CD4-positive, CD25-positive, alpha-beta regulatory T cell (primary cell): Measurements from ENCODE around the gene KLHL24. TPM values are rescaled to one million over a fixed set of nuclear protein-coding genes. Genes with fewer than 3 reads are reported as not detected.

ENCODE experiments used
- ATAC-seq, 2 donors: fragments of 150-1000 bp; cut with Tn5 transposase; one replicate each; pipeline ENCODE4 v1.10.0; 2021; ENCODE audit warnings: low read depth in 2 of 2, moderate number of reproducible peaks in 2 of 2, moderate library complexity in 1 of 2
- DNase-seq, 3 donors: peaks; one replicate each; pipeline versions ENCODE4 v3.0.0 to v3.0.0-alpha.2; 2012 to 2022; ENCODE audit warnings: mixed read lengths in 1 of 3
- H3K27ac ChIP-seq: one replicate; pipeline ENCODE4 v1.7.0; 2013; ENCODE audit warnings: mild to moderate bottlenecking, low read length; ENCODE audit not compliant: insufficient read depth, poor library complexity, severe bottlenecking
- H3K27me3 ChIP-seq: one replicate; pipeline ENCODE4 v1.7.0; 2013; ENCODE audit warnings: low read length; ENCODE audit not compliant: control insufficient read depth, insufficient read depth
- H3K36me3 ChIP-seq: one replicate; pipeline ENCODE4 v1.7.0; 2013; ENCODE audit warnings: mild to moderate bottlenecking, low read length, moderate library complexity; ENCODE audit not compliant: control insufficient read depth, insufficient read depth
- H3K4me1 ChIP-seq: 2 replicates; pipeline ENCODE4 v1.7.0; 2013; ENCODE audit warnings: mild to moderate bottlenecking, low read length; ENCODE audit not compliant: insufficient read depth, control insufficient read depth, poor library complexity, severe bottlenecking
- H3K4me3 ChIP-seq: one replicate; pipeline ENCODE4 v1.7.0; 2013; ENCODE audit warnings: low read depth, mild to moderate bottlenecking, low read length, moderate library complexity
- H3K9me3 ChIP-seq, 2 experiments: 1 replicate in 1 of 2; 2 replicates in 1 of 2; pipeline ENCODE4 v1.7.0; 2013; ENCODE audit warnings: low read length in 2 of 2, mild to moderate bottlenecking in 1 of 2, moderate library complexity in 1 of 2; ENCODE audit not compliant: control insufficient read depth in 2 of 2
- H3K27ac Mint-ChIP-seq, 3 donors: one replicate each; pipeline ENCODE4 v1.8.0; 2020 to 2022; ENCODE audit warnings: mild to moderate bottlenecking in 3 of 3, mixed read lengths in 3 of 3, moderate library complexity in 2 of 3
- H3K27me3 Mint-ChIP-seq: one replicate; pipeline ENCODE4 v1.8.0; 2022; ENCODE audit warnings: mild to moderate bottlenecking, mixed read lengths
- H3K36me3 Mint-ChIP-seq: one replicate; pipeline ENCODE4 v1.8.0; 2020; ENCODE audit warnings: mixed read lengths
- H3K4me1 Mint-ChIP-seq, 4 donors: one replicate each; pipeline ENCODE4 v1.8.0; 2020 to 2022; ENCODE audit warnings: mixed read lengths in 4 of 4, mild to moderate bottlenecking in 1 of 4
- H3K4me3 Mint-ChIP-seq, 4 donors: one replicate each; pipeline ENCODE4 v1.8.0; 2020 to 2022; ENCODE audit warnings: mild to moderate bottlenecking in 4 of 4, mixed read lengths in 4 of 4, moderate library complexity in 3 of 4
- H3K9me3 Mint-ChIP-seq, 7 donors: one replicate each; pipeline ENCODE4 v1.8.0; 2020 to 2022; ENCODE audit warnings: mixed read lengths in 7 of 7, mild to moderate bottlenecking in 3 of 7, moderate library complexity in 2 of 7
- polyA plus RNA-seq, 4 donors: library from polyadenylated mRNA; unstranded; fragments of 300-500 nt; fragmentation: Illumina TruSeq; gene quantifications; one replicate each; pipeline ENCODE4 v1.2.3, GENCODE V29; 2021
- total RNA-seq: library from RNA; stranded (reverse); gene quantifications from one replicate; pipeline ENCODE4 v1.2.3, GENCODE V29; 2022

KLHL24 gene
- total RNA-seq: 144 TPM
- 10 to 100 TPM; 37.0 to 72.4 (median 62.9) TPM for polyA plus RNA-seq

GRCh38 chr3:183635431-183636220, at the start of gene KLHL24:
Gene KLHL24 (plus strand): TSS chr3:183635623. CDS start chr3:183650357, 14,734 bp downstream.
- peak within 1 kb of the TSS; percentile 96 for H3K27ac ChIP-seq
- no peaks in the 10 kb centered on the region for H3K36me3 ChIP-seq
- no peaks in the 10 kb centered on the region for H3K27me3 Mint-ChIP-seq
- DNase-seq: peak; percentile 88 to 94 (median 89)
- H3K27ac Mint-ChIP-seq: peak within 1 kb of the TSS; percentile 93 to 96 (median 95)
- peaks cover 15 to 42% (median 27%) of the 10 kb centered on the region in 4 donors for H3K4me1 Mint-ChIP-seq
- peaks cover 4% of the 10 kb centered on the region for H3K36me3 Mint-ChIP-seq
- H3K4me3 ChIP-seq: peak within 1 kb of the TSS; percentile 84
- H3K4me1 ChIP-seq: peaks cover 22% of the 10 kb centered on the region
- H3K27me3 ChIP-seq: no peaks in the 10 kb centered on the region
- no peaks in the 10 kb centered on the region for H3K9me3 Mint-ChIP-seq
- H3K9me3 ChIP-seq: no peaks in the 10 kb centered on the region
- ATAC-seq: peak; percentile 76 to 79
- H3K4me3 Mint-ChIP-seq: peak within 1 kb of the TSS; percentile 95 to 100 (median 96)

GRCh38 chr3:183586477-183586876, 48.9 kb upstream of the KLHL24 start:
- peak overlapping the region; percentile 8 to 81 (median 70) for H3K4me3 Mint-ChIP-seq
- no peaks in the 10 kb centered on the region for H3K36me3 ChIP-seq
- no peaks in the 10 kb centered on the region for H3K36me3 Mint-ChIP-seq
- no peaks in the 10 kb centered on the region for H3K27me3 ChIP-seq
- H3K27me3 Mint-ChIP-seq: no peaks in the 10 kb centered on the region
- peak overlapping the region; percentile 35 to 82 (median 79) for H3K27ac Mint-ChIP-seq
- peaks cover 36% of the 10 kb centered on the region for H3K4me1 ChIP-seq
- peaks cover 7 to 73% (median 31%) of the 10 kb centered on the region in 4 donors for H3K4me1 Mint-ChIP-seq
- DNase-seq (peak in 2 of 3 donors; percentile 30 to 85), ATAC-seq (peak; percentile 91 to 96)
- peak overlapping the region; percentile 65 for H3K27ac ChIP-seq
- no peaks in the 10 kb centered on the region for H3K9me3 ChIP-seq
- H3K4me3 ChIP-seq: peak overlapping the region; percentile 64
- H3K9me3 Mint-ChIP-seq: peaks cover 0 to 5% (median 0%) of the 10 kb centered on the region in 7 donors

- Mint-ChIP-seq H3K27ac (peak overlapping the region; percentile 44 to 82 (median 79)), H3K4me3 (peak overlapping the region in 3 of 4 donors; percentile 77 to 81 (median 77)), H3K9me3 (peaks cover 0 to 5% (median 0%) of the 10 kb centered on the region in 7 donors), H3K27me3 (no peaks in the 10 kb centered on the region), H3K36me3 (no peaks in the 10 kb centered on the region), H3K4me1 (peaks cover 15 to 81% (median 38%) of the 10 kb centered on the region in 4 donors)
- DNase-seq (peak in 1 of 3 donors; percentile 62), ATAC-seq (peak in 1 of 2 donors; percentile 20)
- Histone ChIP-seq H3K36me3 (no peaks in the 10 kb centered on the region), H3K9me3 (no peaks in the 10 kb centered on the region), H3K27ac (peak overlapping the region; percentile 65), H3K27me3 (no peaks in the 10 kb centered on the region), H3K4me3 (peak overlapping the region; percentile 12), H3K4me1 (peaks cover 44% of the 10 kb centered on the region)
These were observed 48.1 kb upstream of the KLHL24 start for GRCh38 chr3:183587336-183587735.

- H3K9me3 ChIP-seq: no peaks in the 10 kb centered on the region
- Mint-ChIP-seq H3K27me3 (no peaks in the 10 kb centered on the region), H3K9me3 (peaks cover 0 to 5% (median 0%) of the 10 kb centered on the region in 7 donors), H3K4me3 (no peak overlapping the region), H3K27ac (peak overlapping the region in 1 of 3 donors; percentile 59), H3K36me3 (no peaks in the 10 kb centered on the region), H3K4me1 (peaks cover 17 to 62% (median 35%) of the 10 kb centered on the region in 4 donors)
- H3K27me3 ChIP-seq: no peaks in the 10 kb centered on the region
- H3K4me1 ChIP-seq: peaks cover 46% of the 10 kb centered on the region
- ATAC-seq (no peak), DNase-seq (no peak)
- no peak overlapping the region for H3K27ac ChIP-seq
- no peak overlapping the region for H3K4me3 ChIP-seq
- no peaks in the 10 kb centered on the region for H3K36me3 ChIP-seq
These were observed 45.0 kb upstream of the KLHL24 start for GRCh38 chr3:183590442-183590841.

DNA sequence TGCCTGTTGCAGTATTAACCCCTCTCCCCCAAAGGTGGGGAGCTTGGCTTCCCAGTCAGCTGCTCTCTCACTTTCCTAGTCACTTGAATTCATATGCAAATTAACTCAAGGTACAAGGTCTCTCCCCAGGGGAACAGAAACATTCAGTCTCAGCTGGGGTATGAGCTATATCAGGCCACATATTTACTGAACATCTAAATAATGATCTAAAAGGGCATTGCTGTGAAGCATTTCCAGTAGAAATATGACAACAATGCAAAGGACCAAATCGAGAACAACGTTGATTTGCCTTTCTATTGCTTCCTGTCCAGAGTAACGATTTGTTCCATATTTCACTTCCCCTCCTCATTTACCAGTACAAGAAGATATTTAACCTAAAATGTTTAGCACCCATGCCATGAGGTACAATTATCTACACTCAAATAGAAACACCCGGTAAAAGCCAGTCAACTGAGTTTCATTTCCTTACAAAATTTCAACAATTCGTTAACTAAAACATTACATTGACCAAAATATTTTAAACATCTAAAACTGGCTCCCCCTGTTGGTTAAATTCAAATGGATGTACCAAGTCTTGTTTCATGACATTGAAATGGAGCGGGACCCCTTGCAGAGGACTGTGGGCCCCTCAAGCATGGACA, 43.4 kb upstream of the KLHL24 start:
- Mint-ChIP-seq H3K4me1 (peaks cover 10 to 48% (median 28%) of the 10 kb centered on the region in 4 donors), H3K9me3 (peaks cover 0 to 9% (median 1%) of the 10 kb centered on the region in 7 donors), H3K36me3 (no peaks in the 10 kb centered on the region), H3K27me3 (peaks cover 5% of the 10 kb centered on the region), H3K27ac (peak overlapping the region; percentile 67 to 89 (median 88)), H3K4me3 (peak overlapping the region; percentile 39 to 75 (median 66))
- Histone ChIP-seq H3K27me3 (no peaks in the 10 kb centered on the region), H3K36me3 (no peaks in the 10 kb centered on the region), H3K4me3 (peak overlapping the region; percentile 88), H3K27ac (no peak overlapping the region), H3K4me1 (peaks cover 32% of the 10 kb centered on the region), H3K9me3 (no peaks in the 10 kb centered on the region)
- DNase-seq (peak in 2 of 3 donors; percentile 51 to 74), ATAC-seq (no peak)

GRCh38 chr3:183592821-183593220, 42.6 kb upstream of the KLHL24 start:
- Mint-ChIP-seq H3K36me3 (peaks cover 2% of the 10 kb centered on the region), H3K9me3 (peaks cover 0 to 10% (median 2%) of the 10 kb centered on the region in 7 donors), H3K27ac (no peak overlapping the region), H3K4me1 (peaks cover 10 to 40% (median 20%) of the 10 kb centered on the region in 4 donors), H3K27me3 (peaks cover 5% of the 10 kb centered on the region), H3K4me3 (no peak overlapping the region)
- ATAC-seq: no peak
- Histone ChIP-seq H3K9me3 (peaks cover under 1 to 5% of the 10 kb centered on the region in 2 experiments), H3K36me3 (no peaks in the 10 kb centered on the region), H3K27ac (no peak overlapping the region), H3K4me3 (peak overlapping the region; percentile 88), H3K27me3 (no peaks in the 10 kb centered on the region), H3K4me1 (peaks cover 23% of the 10 kb centered on the region)
- DNase-seq: no peak

DNA sequence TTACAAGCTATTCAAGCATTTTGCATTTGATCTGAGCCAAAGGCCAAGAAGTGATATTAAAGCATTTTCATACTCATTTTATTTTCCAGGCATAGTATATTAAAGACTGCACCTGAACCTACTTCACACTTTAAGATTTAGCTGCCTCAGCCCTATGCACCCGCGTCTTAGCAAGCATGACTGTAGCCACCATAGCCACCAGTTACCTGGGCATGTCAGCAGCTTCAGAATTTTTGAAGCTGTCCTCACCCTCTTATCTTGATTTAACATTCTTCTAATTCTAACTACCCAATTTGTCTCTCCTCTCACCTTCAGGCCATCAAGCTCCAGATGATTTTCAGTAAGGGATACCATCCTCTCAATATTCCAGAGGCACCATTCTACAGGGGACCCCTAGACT, 40.8 kb upstream of the KLHL24 start:
- no peak overlapping the region for H3K27ac Mint-ChIP-seq
- H3K9me3 Mint-ChIP-seq: peaks cover 0 to 19% (median 9%) of the 10 kb centered on the region in 7 donors

More for the DNA sequence above, 40.8 kb upstream of the KLHL24 start:
- Histone ChIP-seq H3K4me1 (peaks cover 13% of the 10 kb centered on the region), H3K9me3 (peaks cover 9 to 14% of the 10 kb centered on the region in 2 experiments), H3K27ac (no peak overlapping the region), H3K36me3 (no peaks in the 10 kb centered on the region), H3K4me3 (no peak overlapping the region), H3K27me3 (no peaks in the 10 kb centered on the region)
- H3K4me1 Mint-ChIP-seq: peaks cover 8 to 22% (median 13%) of the 10 kb centered on the region in 4 donors
- H3K4me3 Mint-ChIP-seq: no peak overlapping the region
- no peak for DNase-seq
- peaks cover 2% of the 10 kb centered on the region for H3K36me3 Mint-ChIP-seq
- no peak for ATAC-seq
- peaks cover 13% of the 10 kb centered on the region for H3K27me3 Mint-ChIP-seq
